HCT116 (cell line): Measurements from ENCODE around the gene INPP5K.

Experiments used
- POLR2A ChIP-seq: IDR thresholded peaks from 2 replicates; pipeline ENCODE4 v1.7.0; 2011; ENCODE audit warnings: borderline replicate concordance; ENCODE audit not compliant: insufficient read depth, insufficient read length; ENCODE audit errors: extremely low read depth
- POLR2AphosphoS5 ChIP-seq: IDR thresholded peaks from 2 replicates; pipeline ENCODE4 v1.6.1; 2011; ENCODE audit warnings: mild to moderate bottlenecking, low read depth, low read length, moderate library complexity
- TCF7L2 ChIP-seq: IDR thresholded peaks from 2 replicates; pipeline ENCODE4 v1.7.0; 2011; ENCODE audit warnings: borderline replicate concordance, inconsistent platforms; ENCODE audit not compliant: insufficient read depth, insufficient read length; ENCODE audit errors: extremely low read depth
- YY1 ChIP-seq: IDR thresholded peaks from 2 replicates; pipeline ENCODE4 v1.6.1; 2011; ENCODE audit warnings: low read length, low read depth, moderate library complexity, mild to moderate bottlenecking; ENCODE audit not compliant: insufficient replicate concordance; ENCODE audit errors: extremely low read depth
- TF ChIP-seq, protein P1 (sequence below): IDR thresholded peaks from 2 replicates; pipeline ENCODE4 v1.6.1; 2012
- TF ChIP-seq, protein P2 (sequence below): IDR thresholded peaks from 2 replicates; pipeline ENCODE4 v1.6.1; 2011; ENCODE audit warnings: mild to moderate bottlenecking, low read length, moderate library complexity; ENCODE audit not compliant: insufficient replicate concordance; ENCODE audit errors: extremely low read depth

GRCh38 chr17:1470755-1471462 lies 45.5 kb downstream of the INPP5K start:
- TF ChIP-seq POLR2AphosphoS5 (no peak), TCF7L2 (no peak), YY1 (no peak), POLR2A (no peak)
- TF ChIP-seq, protein P1, sequence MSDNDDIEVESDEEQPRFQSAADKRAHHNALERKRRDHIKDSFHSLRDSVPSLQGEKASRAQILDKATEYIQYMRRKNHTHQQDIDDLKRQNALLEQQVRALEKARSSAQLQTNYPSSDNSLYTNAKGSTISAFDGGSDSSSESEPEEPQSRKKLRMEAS = no peak
- TF ChIP-seq, protein P2, sequence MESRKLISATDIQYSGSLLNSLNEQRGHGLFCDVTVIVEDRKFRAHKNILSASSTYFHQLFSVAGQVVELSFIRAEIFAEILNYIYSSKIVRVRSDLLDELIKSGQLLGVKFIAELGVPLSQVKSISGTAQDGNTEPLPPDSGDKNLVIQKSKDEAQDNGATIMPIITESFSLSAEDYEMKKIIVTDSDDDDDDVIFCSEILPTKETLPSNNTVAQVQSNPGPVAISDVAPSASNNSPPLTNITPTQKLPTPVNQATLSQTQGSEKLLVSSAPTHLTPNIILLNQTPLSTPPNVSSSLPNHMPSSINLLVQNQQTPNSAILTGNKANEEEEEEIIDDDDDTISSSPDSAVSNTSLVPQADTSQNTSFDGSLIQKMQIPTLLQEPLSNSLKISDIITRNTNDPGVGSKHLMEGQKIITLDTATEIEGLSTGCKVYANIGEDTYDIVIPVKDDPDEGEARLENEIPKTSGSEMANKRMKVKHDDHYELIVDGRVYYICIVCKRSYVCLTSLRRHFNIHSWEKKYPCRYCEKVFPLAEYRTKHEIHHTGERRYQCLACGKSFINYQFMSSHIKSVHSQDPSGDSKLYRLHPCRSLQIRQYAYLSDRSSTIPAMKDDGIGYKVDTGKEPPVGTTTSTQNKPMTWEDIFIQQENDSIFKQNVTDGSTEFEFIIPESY = no peak
